GM21360 (cell line): ENCODE results near the gene IGFBPL1.

Experiments
- ATAC-seq: cut with Tn5 transposase; IDR thresholded peaks from one replicate; pipeline ENCODE4 v1.9.1; 2021; ENCODE audit warnings: mild to moderate bottlenecking, moderate library complexity; ENCODE audit not compliant: unreplicated experiment

The IGFBPL1 gene

GRCh38 chr9:38432922-38433510, 8.8 kb upstream of the IGFBPL1 start:
- no peak for ATAC-seq

- ATAC-seq: no peak
Observed at GRCh38 chr9:38431116-38431515, 6.9 kb upstream of the IGFBPL1 start.

- no peak for ATAC-seq
Observed at GRCh38 chr9:38428062-38428461, 3.8 kb upstream of the IGFBPL1 start.

DNA sequence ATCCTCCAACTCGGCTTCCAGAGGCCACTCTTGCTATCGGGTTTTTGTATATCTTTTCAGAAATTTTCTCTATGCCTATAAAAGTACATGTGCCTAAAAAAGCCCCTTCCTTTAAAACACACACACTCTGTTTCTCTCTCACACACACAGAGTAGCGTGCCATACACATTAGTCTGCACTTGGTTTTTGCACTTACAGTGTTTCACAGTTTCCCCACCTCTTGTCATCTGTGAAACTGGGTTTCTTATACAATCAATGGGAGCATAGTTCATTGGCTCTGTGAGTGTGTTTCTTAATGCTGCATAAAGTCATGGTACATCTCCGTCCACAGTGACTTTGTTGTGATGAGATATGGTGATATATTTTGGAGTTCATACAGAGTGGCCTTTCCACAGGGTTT, 664 bp upstream of the IGFBPL1 start:
- ATAC-seq: no peak

DNA sequence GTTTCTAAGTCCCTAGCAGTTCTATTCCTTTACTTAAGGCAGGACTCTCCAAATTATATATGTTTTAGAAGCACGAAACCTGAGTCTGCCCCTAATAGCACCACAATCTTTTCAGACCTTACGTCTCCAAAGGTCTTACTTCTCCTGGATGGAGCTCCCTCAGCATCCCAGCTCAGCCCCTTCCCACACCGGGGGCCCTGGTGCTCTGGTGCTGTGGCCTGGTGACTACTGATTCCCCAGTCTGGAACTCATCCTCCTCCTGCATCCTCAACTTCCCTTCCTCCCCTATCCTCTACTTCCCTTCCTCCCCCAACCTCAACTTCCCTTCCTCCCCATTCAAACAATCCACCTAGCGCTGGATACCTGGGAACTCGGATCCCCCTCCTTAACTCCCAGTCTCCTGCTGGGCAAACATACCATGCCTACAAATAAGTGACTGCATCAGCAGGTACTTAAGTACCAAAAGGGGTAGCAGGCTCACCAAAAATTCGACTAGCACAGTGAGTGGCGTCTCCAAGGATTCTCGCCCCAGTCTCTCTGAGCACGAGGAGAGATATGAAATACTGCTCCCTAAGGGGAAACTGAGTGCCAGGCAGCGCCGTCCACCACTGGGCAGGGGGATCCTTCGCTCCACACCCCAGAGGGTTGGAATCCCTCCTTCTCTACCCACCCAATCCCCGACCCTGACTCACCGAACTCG, 831 bp downstream of the IGFBPL1 start:
- ATAC-seq: no peak

DNA sequence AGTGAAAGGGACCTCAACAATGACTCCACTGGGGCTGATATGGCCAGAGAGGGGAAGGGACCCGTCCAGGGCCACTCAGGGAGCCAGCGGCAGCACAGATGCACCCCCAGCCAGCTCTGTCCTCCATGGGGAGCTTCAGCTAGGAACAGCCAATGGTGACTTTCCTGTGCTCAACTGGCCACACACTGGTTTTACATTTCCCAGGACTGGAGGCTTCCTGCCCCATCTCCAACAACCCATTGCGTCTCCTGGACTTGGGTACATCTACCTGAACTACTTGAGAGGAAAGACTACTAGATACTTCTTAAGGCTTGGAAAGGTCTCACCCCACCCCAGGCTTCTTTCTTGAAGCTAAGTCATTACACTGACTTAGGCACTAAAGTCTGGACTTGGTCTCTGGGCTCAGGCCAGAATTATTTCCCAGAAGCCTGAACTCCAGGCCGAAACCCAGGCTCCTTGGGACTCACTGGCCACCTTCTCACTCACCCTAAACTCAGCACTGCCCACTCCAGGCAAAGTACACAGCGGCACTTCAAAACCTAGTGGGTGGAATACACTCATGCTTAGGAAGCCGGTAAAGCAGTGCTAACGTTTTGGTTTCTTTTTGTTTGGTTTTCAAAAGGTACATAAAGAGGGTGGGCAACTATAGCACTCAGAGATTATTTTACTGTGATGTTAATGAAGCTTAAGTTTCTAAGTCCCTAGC, 1.5 kb downstream of the IGFBPL1 start:
- no peak for ATAC-seq

DNA sequence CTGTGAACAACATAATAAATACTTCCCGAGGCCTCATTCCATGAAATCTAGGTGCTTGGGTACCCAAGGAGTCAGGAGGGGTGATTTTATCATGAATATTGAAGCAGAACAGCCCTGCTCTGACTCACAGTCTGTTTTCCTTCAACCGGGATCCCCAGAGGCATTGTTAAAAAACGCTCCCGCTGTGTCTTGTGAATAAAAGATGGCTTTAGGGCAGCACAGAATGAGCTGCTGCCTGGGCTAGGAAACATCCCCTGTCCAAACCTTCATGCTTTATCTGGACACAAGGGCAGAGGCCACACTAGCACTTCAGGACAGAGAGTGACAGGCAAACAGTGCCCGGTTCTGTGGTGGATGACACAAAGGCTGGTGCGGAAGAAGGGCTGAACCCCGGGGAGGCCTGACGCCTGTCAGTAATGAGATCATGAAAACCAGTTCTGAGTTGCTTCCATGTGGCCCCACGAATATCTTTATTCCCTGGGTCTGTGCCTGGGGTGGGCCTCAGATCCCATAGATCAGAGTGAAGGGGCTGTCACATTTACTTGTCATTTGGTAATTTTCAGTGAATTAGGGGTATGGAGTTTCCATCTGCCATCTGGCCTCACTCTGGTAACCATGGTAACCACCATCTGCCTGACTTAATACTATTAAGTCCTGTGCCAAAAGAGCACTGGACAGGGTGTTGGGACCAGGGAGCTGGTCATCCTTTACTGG, 2.6 kb downstream of the IGFBPL1 start:
- ATAC-seq: no peak

GRCh38 chr9:38419181-38419580, 5.1 kb downstream of the IGFBPL1 start:
- no peak for ATAC-seq

- ATAC-seq: no peak
Observed at GRCh38 chr9:38418366-38418765, 5.9 kb downstream of the IGFBPL1 start.

GRCh38 chr9:38417003-38417945, 7.0 kb downstream of the IGFBPL1 start:
- ATAC-seq: no peak

GRCh38 chr9:38416461-38416860, 7.8 kb downstream of the IGFBPL1 start:
- ATAC-seq: no peak

- no peak for ATAC-seq
Observed at GRCh38 chr9:38415856-38416255, 8.4 kb downstream of the IGFBPL1 start.

- ATAC-seq: no peak
Observed at GRCh38 chr9:38414040-38414723, 10.1 kb downstream of the IGFBPL1 start.

DNA sequence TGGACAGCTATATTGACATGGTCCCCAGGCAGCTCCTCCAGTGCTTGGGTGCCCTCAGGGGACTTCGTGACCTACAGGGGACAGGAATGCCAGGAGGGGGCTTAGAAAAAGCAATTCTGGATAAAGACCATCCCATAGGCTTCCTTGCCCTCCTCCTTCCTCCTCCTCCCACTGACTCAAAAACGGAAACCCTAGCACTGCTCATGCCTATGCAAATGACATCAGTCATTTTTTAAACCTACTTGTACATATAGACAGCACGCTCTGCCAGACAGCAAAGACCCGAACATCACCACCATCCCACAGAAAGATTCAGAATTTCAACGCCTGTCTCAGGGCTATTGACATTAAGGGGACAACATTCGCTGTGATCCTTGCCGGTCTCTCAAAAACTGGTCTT, 11.0 kb downstream of the IGFBPL1 start:
- ATAC-seq: no peak

GRCh38 chr9:38412751-38413150, 11.5 kb downstream of the IGFBPL1 start:
- no peak for ATAC-seq

- ATAC-seq: no peak
Observed at GRCh38 chr9:38408719-38409118, 15.5 kb downstream of the IGFBPL1 start.

GRCh38 chr9:38406476-38407186, 17.6 kb downstream of the IGFBPL1 start:
- no peak for ATAC-seq

DNA sequence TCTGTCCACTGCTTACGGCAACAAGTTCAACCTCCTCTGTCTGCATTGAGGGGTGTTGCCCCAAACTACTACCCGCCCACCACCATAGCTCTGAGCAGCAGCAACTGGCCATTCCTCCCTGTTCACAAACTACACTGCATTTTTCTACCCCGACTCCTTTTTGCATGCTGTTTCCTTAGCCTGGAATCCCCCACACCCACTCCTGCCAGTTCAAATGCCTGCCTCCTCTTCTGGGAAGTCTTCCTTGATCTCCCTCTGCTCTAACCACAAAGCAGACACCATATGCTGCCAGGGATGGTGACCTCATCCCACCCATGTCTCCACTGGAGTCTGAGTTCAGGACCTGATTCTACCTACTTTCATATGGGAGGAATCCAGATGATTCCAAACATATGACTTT, 18.5 kb downstream of the IGFBPL1 start:
- ATAC-seq: no peak

DNA sequence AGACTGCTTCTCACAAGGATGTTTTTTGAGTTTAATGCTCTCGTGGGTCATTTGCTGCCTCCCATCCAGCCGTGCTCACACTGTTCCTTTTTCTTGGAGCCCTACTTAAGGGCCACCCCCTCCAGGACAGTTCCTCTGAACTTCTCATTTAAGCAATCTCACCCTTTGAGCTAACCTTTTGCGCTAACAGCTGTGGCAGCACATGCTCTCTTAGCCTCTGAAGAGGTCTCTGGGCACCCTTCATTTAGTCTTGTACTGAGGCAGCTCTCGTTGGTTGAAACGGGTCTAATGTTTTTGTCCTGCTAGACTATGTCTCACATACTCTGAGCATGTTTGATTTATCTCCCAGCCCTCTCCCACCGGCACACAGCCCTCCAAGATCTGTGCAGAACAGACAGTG, 19.9 kb downstream of the IGFBPL1 start:
- no peak for ATAC-seq
